ENCODE results near the gene HSD17B11.

- TF ChIP-seq POLR2AphosphoS5 (IDR thresholded peaks at IDR 0.05; ENCODE audit: borderline replicate concordance, low read depth, low read length) (no peak), EZH2 (IDR thresholded peaks at IDR 0.05) (no peak), FOXP2 (optimal IDR thresholded peaks at IDR 0.05; ENCODE audit: control extremely low read depth, extremely low read length, insufficient read depth) (no peak)
Measured at GRCh38 chr4:87416965-87417364, 26.0 kb upstream of the HSD17B11 start.
